Activated CD8-positive, alpha-beta memory T cell treated with anti-CD3 and anti-CD28 coated beads, Interleukin-2, amount 50 U/mL, for 1 hour (primary cell): ENCODE data around the gene ERC2.
"Not testable (repeated sequence)": the region's sequence is repeated elsewhere in the genome, so short reads cannot be mapped to it uniquely, and the experiment has no call there.

ENCODE experiments used
- DNase-seq: peaks from one replicate; pipeline ENCODE4 v3.0.0-alpha.2; 2020; ENCODE audit errors: extremely low read depth

Gene ERC2

GRCh38 chr3:56064684-56065083 is 403.6 kb downstream of the ERC2 start:
- DNase-seq, result no peak

GRCh38 chr3:56061279-56061626 is 407.0 kb downstream of the ERC2 start:
- DNase-seq, result no peak

- no peak for DNase-seq
Observed at GRCh38 chr3:56060521-56061278, 407.6 kb downstream of the ERC2 start.

DNA sequence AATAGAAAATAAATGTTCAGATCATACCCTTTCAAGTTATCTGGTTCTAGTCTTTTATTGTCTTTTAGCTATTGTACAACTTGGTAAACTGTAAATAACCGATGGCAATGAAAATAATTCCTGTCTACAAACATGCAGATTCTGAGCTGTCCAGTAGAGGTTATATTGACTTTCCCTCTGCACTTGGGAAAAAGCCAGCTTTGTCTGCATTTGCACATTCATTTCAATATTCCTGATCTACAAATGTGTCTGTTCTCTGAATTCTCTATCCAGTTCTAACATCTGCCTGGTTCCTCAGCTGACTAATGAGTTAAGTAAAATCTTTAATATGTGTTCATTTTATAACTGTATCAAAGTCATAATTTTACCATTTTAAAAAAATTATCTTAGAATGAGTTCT is 408.5 kb downstream of the ERC2 start:
- no peak for DNase-seq

DNA sequence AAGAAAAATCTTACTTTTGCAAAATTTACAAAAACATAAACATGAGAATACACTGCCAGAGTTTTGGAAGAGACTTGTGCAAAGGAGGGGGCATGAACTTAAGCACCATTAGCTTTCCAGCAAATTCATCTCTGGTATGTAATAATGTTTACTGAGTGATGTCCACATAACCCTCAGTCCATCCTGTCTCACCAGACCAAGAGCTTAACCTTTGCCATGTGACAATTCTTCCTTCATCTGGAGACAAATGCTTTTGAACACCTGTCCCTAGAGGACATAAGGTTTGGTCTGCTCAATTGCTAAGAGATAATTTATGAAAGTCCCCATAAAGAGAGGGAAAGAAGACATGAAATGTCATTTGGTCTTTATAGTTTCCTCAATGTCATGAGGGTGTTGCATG is 412.3 kb downstream of the ERC2 start:
- DNase-seq, result no peak

- DNase-seq, result no peak
Observed at GRCh38 chr3:56055546-56055945, 412.7 kb downstream of the ERC2 start.

- DNase-seq, result no peak
Observed at GRCh38 chr3:56054844-56055243, 413.4 kb downstream of the ERC2 start.

DNA sequence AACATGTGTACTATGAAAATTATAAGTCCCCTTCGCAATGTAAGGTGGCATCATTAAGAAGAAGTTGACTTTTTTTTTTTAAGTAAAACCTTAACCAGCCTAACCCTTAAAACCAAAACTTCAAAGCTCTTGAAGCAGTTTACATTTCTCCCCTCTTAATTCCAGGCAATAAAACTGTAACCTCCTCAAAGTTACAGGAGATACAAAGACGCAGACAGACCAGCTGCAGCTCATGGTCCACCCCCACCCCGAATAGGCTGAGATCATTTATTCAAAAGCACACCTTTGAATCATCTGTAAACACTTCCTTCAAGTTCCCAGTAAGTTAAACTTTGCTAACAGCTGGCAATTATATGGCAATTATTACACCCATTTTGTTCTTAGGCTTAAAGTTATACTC is 414.5 kb downstream of the ERC2 start:
- no peak for DNase-seq

GRCh38 chr3:56052188-56052587 is 416.1 kb downstream of the ERC2 start:
- DNase-seq, result no peak

DNA sequence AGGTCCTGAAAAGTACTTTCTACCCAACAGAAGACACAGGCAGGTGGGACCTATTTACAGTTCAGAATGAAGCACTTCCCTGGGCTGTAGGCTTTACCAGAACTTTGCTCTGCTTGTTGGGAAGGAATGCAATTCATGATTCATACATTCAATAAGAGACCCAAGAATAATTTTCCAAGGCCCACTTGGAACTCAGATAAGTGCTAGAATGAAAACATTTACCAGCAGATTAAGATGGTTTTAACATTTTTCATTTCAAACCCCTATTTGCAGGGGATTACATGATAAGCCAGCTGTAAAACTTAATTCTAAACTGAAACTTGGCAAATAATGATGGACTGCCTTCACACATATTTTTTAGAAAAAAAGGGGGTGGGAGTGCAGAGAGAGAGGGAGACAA is 417.2 kb downstream of the ERC2 start:
- DNase-seq, result no peak

- DNase-seq, result no peak
Observed at GRCh38 chr3:56048946-56049345, 419.3 kb downstream of the ERC2 start.

GRCh38 chr3:56048331-56048730 is 419.9 kb downstream of the ERC2 start:
- DNase-seq, result no peak

GRCh38 chr3:56042326-56042951 is 425.8 kb downstream of the ERC2 start:
- no peak for DNase-seq

DNA sequence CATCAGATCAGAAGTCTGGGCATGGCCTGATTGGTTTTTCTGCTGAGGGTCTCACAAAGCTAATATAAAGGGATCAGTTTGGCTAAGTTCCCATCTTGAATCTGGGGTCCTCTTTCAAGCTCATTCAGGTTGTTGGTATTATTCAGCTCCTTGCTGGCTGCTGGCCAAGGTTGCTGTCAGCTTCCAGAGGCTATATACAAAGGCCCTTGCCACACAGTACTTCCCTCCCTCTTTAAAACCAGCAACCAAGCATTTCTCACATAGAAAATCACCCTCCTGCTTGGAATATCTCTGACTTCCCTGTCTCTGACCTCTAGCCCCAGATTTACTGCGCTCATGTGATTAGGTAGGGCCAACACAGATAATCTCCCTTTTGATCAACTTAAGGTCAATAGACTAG is 442.9 kb downstream of the ERC2 start:
- no peak for DNase-seq

DNA sequence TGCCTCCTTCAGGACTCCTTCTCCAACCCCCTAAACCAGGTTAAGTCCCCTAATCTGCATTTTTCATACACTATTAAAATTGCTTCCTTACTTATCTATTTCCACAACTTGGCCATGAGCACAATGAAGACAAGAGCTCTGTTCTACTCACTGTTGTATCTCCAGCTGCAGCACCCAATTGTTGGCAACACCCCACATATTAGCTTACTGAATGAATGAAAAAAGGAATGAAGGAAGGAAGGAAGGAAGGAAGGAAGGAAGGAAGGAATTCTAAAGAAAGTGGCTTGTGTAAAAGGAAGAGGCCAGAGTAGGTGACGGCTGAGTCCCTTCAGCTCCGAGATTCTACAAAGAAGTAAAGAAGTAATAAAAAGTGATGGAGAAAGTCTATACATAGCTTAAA is 444.7 kb downstream of the ERC2 start:
- DNase-seq, result no peak

DNA sequence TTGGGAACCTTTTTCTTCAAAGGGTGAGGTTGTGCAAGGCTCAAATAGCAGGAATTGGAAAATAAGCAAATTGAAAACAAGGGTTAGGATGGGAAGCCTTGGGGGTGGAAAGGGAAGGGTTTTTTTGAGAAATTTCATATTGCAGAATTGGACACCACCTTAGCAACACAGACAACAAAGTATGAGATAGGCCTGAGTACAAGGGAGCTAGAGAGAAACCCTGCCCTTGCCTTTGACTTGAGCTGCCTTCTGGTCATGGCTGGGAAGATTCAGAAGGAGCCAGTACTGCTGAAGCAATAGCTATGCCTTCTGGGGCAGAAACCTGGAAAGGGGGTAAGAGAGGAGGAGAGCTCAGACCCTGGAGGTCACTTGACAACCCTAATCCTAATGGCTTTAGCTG is 445.6 kb downstream of the ERC2 start:
- no peak for DNase-seq

DNA sequence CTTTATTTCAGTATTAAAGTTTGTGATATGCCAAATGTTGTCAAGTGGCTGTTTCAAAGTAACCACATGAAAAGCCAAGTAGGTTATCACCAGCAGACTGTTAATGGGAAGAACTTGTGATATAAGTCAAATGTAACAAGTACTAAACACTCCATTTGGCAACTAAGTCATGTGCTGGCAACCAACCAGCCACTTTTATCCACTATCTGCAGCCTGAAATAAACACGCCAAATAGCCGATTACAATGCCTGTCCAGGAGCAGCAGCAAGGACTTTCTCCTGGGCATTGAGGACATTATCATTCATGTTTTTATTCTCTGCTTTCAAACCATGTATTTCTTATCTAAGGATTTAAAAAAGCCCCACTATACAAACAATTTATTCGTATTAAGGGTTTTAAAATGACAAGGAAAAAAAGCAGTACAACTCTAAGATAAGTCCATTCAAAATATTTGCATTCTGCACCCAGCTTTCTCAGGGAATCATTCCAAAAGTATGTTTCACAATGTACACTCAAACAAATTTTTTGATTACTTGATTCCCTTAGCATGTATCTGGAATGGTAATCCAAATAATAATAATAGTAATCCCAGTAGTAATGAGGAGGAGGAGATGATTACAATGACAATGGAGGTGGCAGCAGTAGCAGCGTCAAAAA is 448.6 kb downstream of the ERC2 start:
- DNase-seq, result no peak

GRCh38 chr3:56015374-56015773 is 452.9 kb downstream of the ERC2 start:
- DNase-seq, result not testable (repeated sequence)

GRCh38 chr3:56012721-56013120 is 455.5 kb downstream of the ERC2 start:
- DNase-seq, result no peak

DNA sequence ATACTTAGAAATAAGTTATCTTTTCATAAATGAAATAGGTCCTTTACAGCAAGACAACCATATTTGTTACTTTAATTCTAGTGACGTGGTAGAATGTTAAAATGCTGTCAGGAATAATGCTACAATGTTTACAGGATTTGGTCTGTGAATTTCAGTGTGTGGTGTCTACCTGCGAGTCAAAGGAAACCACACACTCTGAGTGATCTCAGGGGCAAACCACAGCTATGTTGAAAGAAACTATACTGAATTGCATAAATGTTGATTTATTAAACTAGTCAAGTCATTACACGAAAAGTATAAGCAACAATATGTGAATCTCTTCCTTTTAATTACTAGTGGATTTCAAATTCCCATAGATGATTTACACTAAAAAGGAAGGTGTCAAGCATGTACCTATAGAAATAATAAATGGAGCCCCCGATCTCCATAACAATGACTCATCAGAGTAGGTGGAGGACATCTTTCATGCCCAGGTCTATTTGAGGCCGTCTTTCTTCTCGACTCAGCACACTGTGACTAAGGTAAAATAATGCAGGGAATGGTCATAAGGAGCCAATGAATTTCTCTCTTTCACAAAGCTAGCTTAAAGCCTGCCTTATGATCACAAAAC is 463.0 kb downstream of the ERC2 start:
- DNase-seq, result no peak

DNA sequence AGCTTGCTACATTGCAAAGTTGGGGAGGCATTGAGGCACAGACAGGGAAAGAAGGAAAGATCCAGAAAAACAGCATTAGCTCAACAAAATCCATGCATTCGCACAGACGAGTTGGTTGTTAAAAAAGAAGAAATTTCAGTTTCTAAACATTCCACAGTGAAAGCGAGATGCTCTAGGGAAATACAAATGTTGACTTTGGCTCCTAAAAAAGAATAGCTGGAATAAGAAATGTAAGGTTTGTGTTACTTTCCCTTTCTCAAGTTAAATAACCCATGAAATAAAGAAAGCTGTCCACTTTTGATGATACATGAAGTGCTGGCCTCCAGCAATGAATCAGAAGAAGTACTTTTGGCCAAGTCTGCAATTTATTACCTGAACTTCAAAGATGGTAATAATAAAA is 465.1 kb downstream of the ERC2 start:
- DNase-seq, result no peak

DNA sequence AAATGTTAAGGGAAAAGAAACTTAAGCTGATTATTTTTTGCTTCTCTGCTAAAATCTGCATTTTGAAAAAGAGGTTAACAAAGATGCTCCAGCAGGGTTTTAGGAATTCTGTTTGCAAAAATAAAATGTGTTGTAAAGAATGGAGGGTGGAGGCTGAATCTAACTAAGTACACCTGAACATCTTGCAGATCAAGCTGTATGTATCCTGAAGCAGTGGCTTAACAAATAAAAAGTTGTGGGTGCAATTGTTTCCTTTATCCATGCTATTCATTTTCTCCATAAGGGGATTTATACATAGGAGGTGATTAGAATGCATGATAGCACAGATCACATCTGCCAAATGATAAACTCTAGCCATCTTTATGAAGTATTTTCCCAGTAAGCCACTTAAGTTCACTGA is 466.3 kb downstream of the ERC2 start:
- no peak for DNase-seq

DNA sequence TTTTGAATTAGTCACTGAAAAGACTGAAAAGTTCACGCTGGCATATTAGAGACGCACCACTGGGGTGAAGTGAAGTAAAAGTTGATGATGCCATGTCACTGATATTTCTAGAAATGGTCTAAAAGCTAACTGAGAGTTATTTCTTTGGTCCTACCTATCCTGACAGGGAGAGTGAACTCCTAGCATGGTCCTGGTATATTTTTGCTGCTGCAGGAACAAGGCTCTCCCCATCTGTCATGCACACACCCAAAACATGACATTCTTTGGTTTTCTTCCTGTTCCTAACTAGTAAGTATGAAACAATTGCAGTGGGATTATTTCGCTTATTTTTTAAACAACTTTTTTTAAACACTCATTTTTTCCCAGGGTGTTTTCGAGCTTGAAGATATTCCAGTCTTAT is 466.7 kb downstream of the ERC2 start:
- no peak for DNase-seq
